Tibial artery (tissue), 4 donors: ENCODE results near the gene PKD2L1.
"Not testable (repeated sequence)": the region's sequence is repeated elsewhere in the genome, so short reads cannot be mapped to it uniquely, and the experiment has no call there.

ENCODE experiments used
- DNase-seq, 2 donors: peaks; one replicate each; pipeline ENCODE4 v3.0.0-alpha.2; 2019
- H3K27ac ChIP-seq, 2 donors: fragments of 200-600 bp; sonication (generic) in 1 of 2; 1 replicate in 1 of 2; 2 replicates in 1 of 2; pipeline ENCODE4 v1.5.1; 2018 to 2019; ENCODE audit warnings: mild to moderate bottlenecking in 1 of 2
- H3K27me3 ChIP-seq, 2 donors: fragments of 200-600 bp; sonication (generic) in 1 of 2; one replicate each; pipeline versions ENCODE4 v1.5.1 to v1.6.0; 2016 to 2019
- H3K36me3 ChIP-seq, 3 donors: fragments of 200-600 bp; sonication (generic) in 2 of 3; one replicate each; pipeline ENCODE4 v1.5.1; 2016 to 2019; ENCODE audit warnings: mild to moderate bottlenecking in 2 of 3
- H3K4me1 ChIP-seq, 4 donors: fragments of 200-600 bp; sonication (generic) in 2 of 4; 1 replicate in 3 of 4; 2 replicates in 1 of 4; pipeline ENCODE4 v1.5.1; 2016 to 2019
- H3K4me3 ChIP-seq, 2 donors: fragments of 200-600 bp; sonication (generic) in 1 of 2; 1 replicate in 1 of 2; 2 replicates in 1 of 2; pipeline ENCODE4 v1.5.1; 2018 to 2019; ENCODE audit warnings: mild to moderate bottlenecking in 2 of 2
- H3K9me3 ChIP-seq, 3 donors: fragments of 200-600 bp; sonication (generic) in 1 of 3; one replicate each; pipeline ENCODE4 v1.5.1; 2016 to 2019
- intact Hi-C: fragments of 100-400 bp; cut with DNase I; formaldehyde crosslinking; loops from one replicate; pipeline ENCODE4 v1.15.0; 2023; ENCODE audit warnings: low total_unique reads
- TF ChIP-seq, protein P1 (sequence below), 2 experiments: fragments of 200-600 bp in 1 of 2; fragments of 450-650 bp in 1 of 2; IDR thresholded peaks; one replicate each; pipeline ENCODE4 v1.5.1; 2017 to 2019; ENCODE audit warnings: antibody characterized with exemption in 2 of 2, mild to moderate bottlenecking in 1 of 2, moderate library complexity in 1 of 2

The PKD2L1 gene

GRCh38 chr10:100291356-100291755 is 38.7 kb downstream of the PKD2L1 start:
- Histone ChIP-seq H3K4me3 (no peak overlapping the region), H3K36me3 (no peaks in the 10 kb centered on the region), H3K27ac (no peak overlapping the region), H3K9me3 (no peaks in the 10 kb centered on the region), H3K27me3 (peaks cover 0 to 12% of the 10 kb centered on the region in 2 donors), H3K4me1 (peaks cover 0 to 7% (median 2%) of the 10 kb centered on the region in 4 donors)
- DNase-seq: no peak
- intact Hi-C loops: no loop called here
- TF ChIP-seq, protein P1, sequence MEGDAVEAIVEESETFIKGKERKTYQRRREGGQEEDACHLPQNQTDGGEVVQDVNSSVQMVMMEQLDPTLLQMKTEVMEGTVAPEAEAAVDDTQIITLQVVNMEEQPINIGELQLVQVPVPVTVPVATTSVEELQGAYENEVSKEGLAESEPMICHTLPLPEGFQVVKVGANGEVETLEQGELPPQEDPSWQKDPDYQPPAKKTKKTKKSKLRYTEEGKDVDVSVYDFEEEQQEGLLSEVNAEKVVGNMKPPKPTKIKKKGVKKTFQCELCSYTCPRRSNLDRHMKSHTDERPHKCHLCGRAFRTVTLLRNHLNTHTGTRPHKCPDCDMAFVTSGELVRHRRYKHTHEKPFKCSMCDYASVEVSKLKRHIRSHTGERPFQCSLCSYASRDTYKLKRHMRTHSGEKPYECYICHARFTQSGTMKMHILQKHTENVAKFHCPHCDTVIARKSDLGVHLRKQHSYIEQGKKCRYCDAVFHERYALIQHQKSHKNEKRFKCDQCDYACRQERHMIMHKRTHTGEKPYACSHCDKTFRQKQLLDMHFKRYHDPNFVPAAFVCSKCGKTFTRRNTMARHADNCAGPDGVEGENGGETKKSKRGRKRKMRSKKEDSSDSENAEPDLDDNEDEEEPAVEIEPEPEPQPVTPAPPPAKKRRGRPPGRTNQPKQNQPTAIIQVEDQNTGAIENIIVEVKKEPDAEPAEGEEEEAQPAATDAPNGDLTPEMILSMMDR (IDR thresholded peaks at IDR 0.05): no peak

DNA sequence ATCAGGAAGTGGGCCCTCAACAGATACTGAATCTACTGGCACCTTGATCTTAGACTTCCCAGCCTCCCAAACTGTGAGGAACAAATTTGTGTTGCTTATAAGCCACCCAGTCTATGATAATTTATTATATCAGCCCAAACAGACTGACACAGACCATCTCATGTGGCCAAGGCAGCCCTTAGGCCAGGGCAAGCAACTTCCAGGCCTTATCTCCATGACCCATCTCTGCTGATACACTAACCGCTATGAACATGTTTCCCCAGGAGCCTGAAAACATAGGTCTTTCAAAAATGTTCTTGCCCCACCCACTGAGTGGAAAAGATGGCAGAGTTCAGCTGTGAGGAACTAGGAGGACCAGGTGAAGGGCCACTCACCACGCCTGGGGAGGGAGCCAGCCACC is 40.4 kb downstream of the PKD2L1 start:
- TF ChIP-seq, protein P1 (IDR thresholded peaks at IDR 0.05): no peak

DNA sequence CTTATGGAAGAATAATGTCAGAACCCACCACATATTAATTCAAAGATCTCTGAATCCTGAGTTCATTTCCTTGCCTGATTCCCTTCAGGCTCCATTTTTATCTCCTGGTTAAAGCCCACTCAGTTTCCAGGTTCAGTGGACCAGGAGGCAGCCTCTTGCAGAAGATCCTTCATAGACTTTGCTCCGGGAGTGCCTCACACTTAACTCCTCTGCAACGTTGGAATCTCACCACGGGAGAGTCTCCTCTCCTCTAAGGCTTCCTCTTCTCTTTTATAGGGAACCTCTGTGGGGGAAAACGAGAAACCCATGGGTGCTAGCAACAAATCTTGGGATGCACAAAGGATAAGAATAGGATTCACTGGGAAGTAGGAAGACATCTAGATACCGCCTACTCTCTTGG is 41.8 kb downstream of the PKD2L1 start:
- TF ChIP-seq, protein P1 (IDR thresholded peaks at IDR 0.05): no peak
- Histone ChIP-seq H3K9me3 (no peaks in the 10 kb centered on the region), H3K4me1 (peaks cover 0 to 34% (median 16%) of the 10 kb centered on the region in 4 donors), H3K27me3 (no peaks in the 10 kb centered on the region), H3K27ac (no peak overlapping the region), H3K4me3 (no peak overlapping the region), H3K36me3 (no peaks in the 10 kb centered on the region)
- no peak for DNase-seq
- intact Hi-C loops: no loop called here

More for the DNA sequence above, 40.4 kb downstream of the PKD2L1 start:
- H3K4me1 ChIP-seq: peaks cover 0 to 20% (median 13%) of the 10 kb centered on the region in 4 donors
- no peak for DNase-seq
- H3K36me3 ChIP-seq: no peaks in the 10 kb centered on the region
- no peak overlapping the region for H3K4me3 ChIP-seq
- no peak overlapping the region for H3K27ac ChIP-seq
- no peaks in the 10 kb centered on the region for H3K9me3 ChIP-seq
- H3K27me3 ChIP-seq: peaks cover 0 to 8% of the 10 kb centered on the region in 2 donors
- intact Hi-C loops: no loop called here

DNA sequence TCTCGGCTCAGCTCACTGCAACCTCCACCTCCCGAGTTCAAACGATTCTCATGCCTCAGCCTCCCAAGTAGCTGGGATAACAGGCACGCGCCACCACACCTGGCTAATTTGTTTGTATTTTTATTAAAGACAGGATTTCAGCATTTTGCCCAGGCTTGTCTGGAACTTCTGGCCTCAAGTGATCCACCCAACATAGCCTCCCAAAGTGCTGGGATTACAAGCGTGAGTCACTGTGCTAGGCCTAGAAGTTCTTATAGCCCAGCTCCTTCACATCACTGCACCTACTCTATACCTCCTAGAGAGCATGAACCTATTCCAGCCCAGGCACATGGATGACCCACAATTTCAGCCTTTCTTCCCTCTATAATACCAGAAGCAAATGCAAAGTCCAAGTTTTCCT is 42.3 kb downstream of the PKD2L1 start:
- no peaks in the 10 kb centered on the region for H3K27me3 ChIP-seq
- intact Hi-C loops: no loop called here

GRCh38 chr10:100286051-100287033 is 43.7 kb downstream of the PKD2L1 start, which contains the start of gene BLOC1S2:
Gene BLOC1S2 (minus strand): TSS chr10:100286680. CDS start chr10:100286659, 21 bp downstream.
- TF ChIP-seq, protein P1 (IDR thresholded peaks at IDR 0.05): peak in 1 of 2 experiments; percentile 32
- intact Hi-C loops: no loop called here
- peaks cover 0 to 36% (median 16%) of the 10 kb centered on the region in 4 donors for H3K4me1 ChIP-seq
- H3K9me3 ChIP-seq: no peaks in the 10 kb centered on the region
- H3K4me3 ChIP-seq: peak within 1 kb of the TSS; percentile 78 to 85
- H3K27me3 ChIP-seq: no peaks in the 10 kb centered on the region
- peak; percentile 87 to 93 for DNase-seq
- H3K36me3 ChIP-seq: peaks cover 0 to 7% (median under 1%) of the 10 kb centered on the region in 3 donors
- peak within 1 kb of the TSS; percentile 93 to 96 for H3K27ac ChIP-seq

More for the DNA sequence above, 42.3 kb downstream of the PKD2L1 start:
- Histone ChIP-seq H3K36me3 (no peaks in the 10 kb centered on the region), H3K27ac (no peak overlapping the region), H3K4me3 (no peak overlapping the region), H3K4me1 (peaks cover 0 to 36% (median 16%) of the 10 kb centered on the region in 4 donors), H3K9me3 (no peaks in the 10 kb centered on the region)
- no peak for DNase-seq
- TF ChIP-seq, protein P1 (IDR thresholded peaks at IDR 0.05): no peak

GRCh38 chr10:100285326-100285725 is 44.7 kb downstream of the PKD2L1 start:
- H3K27me3 ChIP-seq, intact Hi-C loops, H3K9me3 ChIP-seq, DNase-seq: not testable (repeated sequence)
- H3K4me3 ChIP-seq: peak overlapping the region; percentile 78 to 85
- H3K36me3 ChIP-seq: peaks cover 1 to 11% (median 10%) of the 10 kb centered on the region in 3 donors
- peaks cover 0 to 36% (median 16%) of the 10 kb centered on the region in 4 donors for H3K4me1 ChIP-seq
- peak overlapping the region; percentile 93 to 96 for H3K27ac ChIP-seq
